ENCODE data around the gene PHF1. TPM values are rescaled to one million over a fixed set of nuclear protein-coding genes. Genes with fewer than 3 reads are reported as not detected.

PHF1 gene
- total and polyA plus RNA-seq, 2 of the 13 experiments (the other 11 are each of a cell fraction or from before 2014, with no cell fraction given), result 25.4 to 61.9 TPM

DNA sequence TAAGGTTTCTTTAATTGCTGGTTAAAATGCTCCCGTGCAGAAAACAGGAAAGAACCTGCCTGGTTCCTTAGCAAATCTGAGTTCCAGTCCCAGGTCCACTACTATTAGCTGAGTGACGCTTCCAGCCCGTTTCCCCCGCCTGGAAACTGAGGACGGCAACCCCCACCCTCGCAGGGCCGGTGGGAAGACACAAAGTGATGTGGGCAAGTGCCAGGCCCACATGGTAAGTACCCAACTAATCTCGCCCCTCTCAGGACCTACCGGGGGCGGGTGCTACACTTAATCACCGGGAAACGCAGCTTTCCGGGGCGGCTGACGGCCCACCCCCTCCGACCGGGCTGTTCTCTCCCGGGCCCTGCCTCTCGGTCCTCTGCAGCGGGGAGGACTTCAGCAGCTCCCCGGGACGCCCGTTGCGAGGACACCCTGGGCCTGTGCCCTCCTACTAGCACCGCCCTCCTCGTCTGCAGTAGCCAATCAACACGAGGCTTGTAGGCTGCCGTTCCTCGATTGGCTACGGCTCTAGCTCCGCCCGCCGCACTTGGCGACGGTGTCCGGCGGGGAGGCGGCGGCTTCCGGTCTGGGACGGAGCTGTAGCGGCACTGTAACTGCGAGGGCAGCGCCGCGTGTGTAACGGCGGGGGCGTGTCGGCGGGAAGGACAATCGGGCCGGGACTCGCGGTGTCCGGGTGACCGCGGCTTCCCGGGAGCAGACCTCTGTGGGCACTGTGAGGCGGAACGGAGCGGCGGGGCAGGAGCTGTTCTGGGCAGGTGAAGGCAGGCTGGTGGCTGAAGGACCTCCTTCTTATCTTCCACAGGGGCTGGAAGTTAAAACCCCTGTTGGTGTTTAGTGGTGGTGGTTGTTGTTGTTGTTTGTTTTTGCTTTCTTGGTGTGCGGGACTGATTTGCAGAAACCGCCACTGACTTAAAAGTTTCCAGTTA is 43.5 kb downstream of the PHF1 start, which contains the start of gene ZBTB9 (continued):
- TF ChIP-seq, protein P1, sequence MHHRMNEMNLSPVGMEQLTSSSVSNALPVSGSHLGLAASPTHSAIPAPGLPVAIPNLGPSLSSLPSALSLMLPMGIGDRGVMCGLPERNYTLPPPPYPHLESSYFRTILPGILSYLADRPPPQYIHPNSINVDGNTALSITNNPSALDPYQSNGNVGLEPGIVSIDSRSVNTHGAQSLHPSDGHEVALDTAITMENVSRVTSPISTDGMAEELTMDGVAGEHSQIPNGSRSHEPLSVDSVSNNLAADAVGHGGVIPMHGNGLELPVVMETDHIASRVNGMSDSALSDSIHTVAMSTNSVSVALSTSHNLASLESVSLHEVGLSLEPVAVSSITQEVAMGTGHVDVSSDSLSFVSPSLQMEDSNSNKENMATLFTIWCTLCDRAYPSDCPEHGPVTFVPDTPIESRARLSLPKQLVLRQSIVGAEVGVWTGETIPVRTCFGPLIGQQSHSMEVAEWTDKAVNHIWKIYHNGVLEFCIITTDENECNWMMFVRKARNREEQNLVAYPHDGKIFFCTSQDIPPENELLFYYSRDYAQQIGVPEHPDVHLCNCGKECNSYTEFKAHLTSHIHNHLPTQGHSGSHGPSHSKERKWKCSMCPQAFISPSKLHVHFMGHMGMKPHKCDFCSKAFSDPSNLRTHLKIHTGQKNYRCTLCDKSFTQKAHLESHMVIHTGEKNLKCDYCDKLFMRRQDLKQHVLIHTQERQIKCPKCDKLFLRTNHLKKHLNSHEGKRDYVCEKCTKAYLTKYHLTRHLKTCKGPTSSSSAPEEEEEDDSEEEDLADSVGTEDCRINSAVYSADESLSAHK (CRISPR knock-in tag; IDR thresholded peaks at IDR 0.05; ENCODE audit: borderline replicate concordance), result 0 out of 2 replicates have a peak, but pooled peaks have one; percentile 51
- TF ChIP-seq ZNF790 (CRISPR knock-in tag; IDR thresholded peaks at IDR 0.05; ENCODE audit: borderline replicate concordance) (peak; percentile 75; the same call in 1 of the 2 replicates), KDM5A (IDR thresholded peaks at IDR 0.05; ENCODE audit: borderline replicate concordance, low read length) (peak; percentile 75; the same call in 1 of the 2 replicates), ZNF550 (CRISPR knock-in tag; IDR thresholded peaks at IDR 0.05; ENCODE audit: borderline replicate concordance) (no peak), FOSL2 (CRISPR knock-in tag; IDR thresholded peaks at IDR 0.05) (0 out of 2 replicates have a peak, but pooled peaks have one; percentile 23), ZNF703 (CRISPR knock-in tag; IDR thresholded peaks at IDR 0.05; ENCODE audit: borderline replicate concordance) (peak; percentile 50; the same call in 1 of the 2 replicates), DNMT1 (CRISPR knock-in tag; IDR thresholded peaks at IDR 0.05) (peak; percentile 4; the same call in 1 of the 2 replicates), ZNF207 (IDR thresholded peaks at IDR 0.05; ENCODE audit: borderline replicate concordance) (no peak), PHF20 (CRISPR knock-in tag; IDR thresholded peaks at IDR 0.05) (peak; percentile 96), NR2F6 (IDR thresholded peaks at IDR 0.05) (no peak), NR2F6 (CRISPR knock-in tag; IDR thresholded peaks at IDR 0.05) (peak; percentile 61), HOXA9 (CRISPR knock-in tag; IDR thresholded peaks at IDR 0.05; ENCODE audit: borderline replicate concordance) (peak; percentile 95), HOXD1 (CRISPR knock-in tag; IDR thresholded peaks at IDR 0.05) (peak; percentile 27; the same call in 1 of the 2 replicates), TCF12 (IDR thresholded peaks at IDR 0.05) (no peak), TCF12 (CRISPR knock-in tag; IDR thresholded peaks at IDR 0.05) (no peak), NR2F1 (CRISPR knock-in tag; IDR thresholded peaks at IDR 0.05) (no peak), ZBTB38 (CRISPR knock-in tag; IDR thresholded peaks at IDR 0.05) (peak; percentile 31; the same call in 1 of the 2 replicates), BRD4 (CRISPR knock-in tag; IDR thresholded peaks at IDR 0.05) (no peak), ATRX (CRISPR knock-in tag; IDR thresholded peaks at IDR 0.05; ENCODE audit: borderline replicate concordance) (no peak), NFE2L1 (CRISPR knock-in tag; IDR thresholded peaks at IDR 0.05; ENCODE audit: borderline replicate concordance) (peak; percentile 18; the same call in 1 of the 2 replicates)
- TF ChIP-seq, protein P2, sequence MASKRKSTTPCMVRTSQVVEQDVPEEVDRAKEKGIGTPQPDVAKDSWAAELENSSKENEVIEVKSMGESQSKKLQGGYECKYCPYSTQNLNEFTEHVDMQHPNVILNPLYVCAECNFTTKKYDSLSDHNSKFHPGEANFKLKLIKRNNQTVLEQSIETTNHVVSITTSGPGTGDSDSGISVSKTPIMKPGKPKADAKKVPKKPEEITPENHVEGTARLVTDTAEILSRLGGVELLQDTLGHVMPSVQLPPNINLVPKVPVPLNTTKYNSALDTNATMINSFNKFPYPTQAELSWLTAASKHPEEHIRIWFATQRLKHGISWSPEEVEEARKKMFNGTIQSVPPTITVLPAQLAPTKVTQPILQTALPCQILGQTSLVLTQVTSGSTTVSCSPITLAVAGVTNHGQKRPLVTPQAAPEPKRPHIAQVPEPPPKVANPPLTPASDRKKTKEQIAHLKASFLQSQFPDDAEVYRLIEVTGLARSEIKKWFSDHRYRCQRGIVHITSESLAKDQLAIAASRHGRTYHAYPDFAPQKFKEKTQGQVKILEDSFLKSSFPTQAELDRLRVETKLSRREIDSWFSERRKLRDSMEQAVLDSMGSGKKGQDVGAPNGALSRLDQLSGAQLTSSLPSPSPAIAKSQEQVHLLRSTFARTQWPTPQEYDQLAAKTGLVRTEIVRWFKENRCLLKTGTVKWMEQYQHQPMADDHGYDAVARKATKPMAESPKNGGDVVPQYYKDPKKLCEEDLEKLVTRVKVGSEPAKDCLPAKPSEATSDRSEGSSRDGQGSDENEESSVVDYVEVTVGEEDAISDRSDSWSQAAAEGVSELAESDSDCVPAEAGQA (IDR thresholded peaks at IDR 0.05; ENCODE audit: low read depth), result peak; percentile 55; the same call in 1 of the 2 replicates
- TF ChIP-seq, protein P2 (CRISPR knock-in tag; IDR thresholded peaks at IDR 0.05; ENCODE audit: borderline replicate concordance), result peak; percentile 18; the same call in 1 of the 2 replicates
